ENCODE data around the gene CFAP299.
"Not testable (repeated sequence)": the region's sequence is repeated elsewhere in the genome, so short reads cannot be mapped to it uniquely, and the experiment has no call there.

CFAP299 gene

DNA sequence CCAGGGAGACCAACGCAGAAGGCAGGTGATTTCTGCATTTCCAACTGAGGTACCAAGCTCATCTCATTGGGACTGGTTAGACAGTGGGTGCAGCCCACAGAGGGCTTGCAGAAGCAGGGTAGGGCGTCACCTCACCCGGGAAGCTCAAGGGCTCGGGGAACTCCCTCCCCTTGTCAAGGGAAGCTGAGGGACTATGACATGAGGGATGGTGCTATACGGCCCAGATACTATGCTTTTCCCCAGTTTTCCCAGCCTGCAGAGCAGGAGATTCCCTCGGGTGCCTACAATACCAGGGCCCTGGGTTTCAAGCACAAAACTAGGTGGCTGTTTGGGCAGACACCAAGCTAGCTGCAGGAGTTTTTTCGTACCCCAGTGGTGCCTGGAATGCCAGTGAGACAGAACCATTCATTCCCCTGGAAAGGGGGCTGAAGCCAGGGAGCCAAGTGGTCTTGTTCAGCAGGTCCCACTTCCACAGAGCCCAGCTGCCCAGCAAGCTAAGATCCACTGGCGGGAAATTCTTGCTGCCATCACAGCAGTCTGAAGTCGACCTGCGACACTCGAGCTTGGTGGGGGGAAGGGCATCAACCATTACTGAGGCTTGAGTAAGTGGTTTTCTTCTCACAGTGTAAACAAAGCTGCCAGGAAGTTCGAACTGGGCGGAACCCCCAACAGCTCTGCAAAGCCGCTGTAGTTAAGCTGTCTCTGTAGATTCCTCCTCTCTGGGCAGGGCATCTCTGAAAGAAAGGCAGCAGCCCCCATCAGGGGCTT, 103.9 kb downstream of the CFAP299 start:
- peaks cover 28% of the 10 kb centered on the region for H3K36me3 Mint-ChIP-seq
- H3K4me3 Mint-ChIP-seq, H3K27me3 Mint-ChIP-seq, H3K27ac Mint-ChIP-seq: not testable (repeated sequence)
- peaks cover 41% of the 10 kb centered on the region for H3K4me1 Mint-ChIP-seq
- H3K9me3 Mint-ChIP-seq: peaks cover 23% of the 10 kb centered on the region

DNA sequence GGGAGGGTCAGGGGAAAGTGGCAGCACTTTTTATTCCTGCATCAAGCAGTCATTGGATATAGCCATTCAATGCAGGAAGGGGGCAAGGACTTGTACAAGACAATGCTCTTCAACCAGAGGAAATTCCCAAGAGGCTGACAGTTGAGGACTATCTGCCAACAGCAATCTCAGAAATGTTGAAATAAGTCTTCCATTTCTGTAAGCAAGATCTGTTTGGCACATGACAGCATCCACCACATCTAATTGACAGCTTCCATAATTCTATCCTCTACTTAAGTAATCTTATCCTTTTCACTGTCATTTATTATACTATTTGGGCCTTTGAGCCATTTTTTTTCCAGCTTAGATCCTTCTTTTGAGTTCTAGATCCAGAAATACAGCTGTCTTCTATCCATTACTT, 110.7 kb downstream of the CFAP299 start:
- Mint-ChIP-seq H3K27ac (no peak overlapping the region), H3K27me3 (no peaks in the 10 kb centered on the region), H3K36me3 (peaks cover 16% of the 10 kb centered on the region), H3K9me3 (peaks cover 18% of the 10 kb centered on the region), H3K4me1 (no peaks in the 10 kb centered on the region), H3K4me3 (no peak overlapping the region)

DNA sequence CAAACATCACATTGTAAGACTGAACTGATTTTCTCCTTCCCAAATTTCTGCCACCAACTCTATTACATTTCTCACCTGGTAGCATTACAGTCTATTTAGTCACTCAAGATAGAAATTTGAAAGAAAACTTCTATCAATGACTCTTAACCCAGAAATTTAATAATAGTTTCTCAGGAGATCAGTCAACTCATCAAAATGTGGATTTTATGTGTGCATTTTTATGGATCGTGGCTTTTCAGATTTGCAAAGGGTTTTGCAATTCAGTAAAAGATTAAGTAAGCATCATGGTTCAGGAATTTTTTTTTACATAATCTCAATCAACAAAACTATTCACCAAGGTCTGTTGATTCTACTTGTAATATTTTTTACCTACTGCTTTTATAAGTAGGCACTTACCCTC, 111.1 kb downstream of the CFAP299 start:
- H3K9me3 Mint-ChIP-seq: peaks cover 14% of the 10 kb centered on the region
- H3K36me3 Mint-ChIP-seq: peaks cover 13% of the 10 kb centered on the region
- H3K4me1 Mint-ChIP-seq: no peaks in the 10 kb centered on the region
- no peak overlapping the region for H3K27ac Mint-ChIP-seq
- no peaks in the 10 kb centered on the region for H3K27me3 Mint-ChIP-seq
- H3K4me3 Mint-ChIP-seq: no peak overlapping the region

DNA sequence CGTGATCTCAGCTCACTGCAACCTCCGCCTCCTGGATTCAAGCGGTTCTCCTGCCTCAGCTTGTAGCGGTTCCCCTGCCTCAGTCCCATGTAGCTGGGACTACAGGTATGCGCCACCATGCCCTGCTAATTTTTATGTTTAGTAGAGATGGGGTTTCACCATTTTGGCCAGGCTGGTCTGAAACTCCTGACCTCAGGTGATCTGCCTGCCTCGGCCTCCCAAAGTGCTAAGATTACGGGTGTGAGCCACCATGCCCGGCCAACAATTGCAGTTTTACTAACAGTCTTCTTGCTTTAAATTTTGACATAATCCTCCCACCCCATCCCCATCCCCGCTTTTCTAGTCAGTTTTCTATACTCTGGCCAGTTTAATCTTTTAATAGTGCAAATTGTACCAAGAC, 112.0 kb downstream of the CFAP299 start:
- Mint-ChIP-seq H3K4me1 (no peaks in the 10 kb centered on the region), H3K9me3 (peaks cover 8% of the 10 kb centered on the region), H3K4me3 (no peak overlapping the region), H3K27me3 (no peaks in the 10 kb centered on the region), H3K36me3 (peaks cover 8% of the 10 kb centered on the region), H3K27ac (no peak overlapping the region)

DNA sequence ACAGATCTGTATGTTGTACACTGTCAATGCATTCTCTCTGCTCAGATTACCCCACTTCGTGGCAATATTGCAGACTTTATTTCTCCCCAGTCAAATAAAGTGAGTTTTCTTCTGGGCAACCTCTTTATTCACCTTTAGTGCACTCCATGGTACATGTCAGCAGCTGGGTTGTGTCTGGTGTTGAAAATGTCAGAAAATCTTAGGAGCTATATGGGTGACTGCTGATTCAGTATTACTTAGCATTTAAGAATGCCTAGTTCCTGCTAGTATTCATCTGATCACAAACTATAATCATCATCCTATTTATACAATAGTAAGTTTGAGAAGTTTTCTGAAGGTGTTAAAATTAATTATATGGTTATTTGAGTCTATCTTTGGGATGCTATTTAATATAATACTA, 112.5 kb downstream of the CFAP299 start:
- Mint-ChIP-seq H3K27me3 (no peaks in the 10 kb centered on the region), H3K9me3 (peaks cover 2% of the 10 kb centered on the region), H3K4me1 (no peaks in the 10 kb centered on the region), H3K27ac (no peak overlapping the region), H3K4me3 (no peak overlapping the region), H3K36me3 (peaks cover 4% of the 10 kb centered on the region)

DNA sequence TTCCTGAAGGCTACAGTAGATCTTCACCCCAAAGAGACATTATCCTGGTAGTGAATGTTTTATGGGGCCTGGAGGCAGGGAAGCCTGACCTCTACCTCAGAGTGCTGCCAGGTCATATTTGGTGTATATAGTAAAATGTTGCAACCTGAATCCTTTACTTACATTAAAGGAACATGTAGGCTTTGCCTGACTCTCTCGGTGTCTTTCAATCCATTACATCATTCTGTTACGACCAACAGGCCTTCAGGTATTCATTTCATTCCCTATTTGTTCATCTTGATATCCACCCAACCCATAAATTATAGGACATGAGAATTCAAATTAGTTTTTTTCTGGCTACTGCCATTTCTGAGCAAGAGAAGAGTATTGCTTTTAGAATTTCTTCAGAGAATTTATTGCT, 116.5 kb downstream of the CFAP299 start:
- Mint-ChIP-seq H3K27ac (no peak overlapping the region), H3K4me3 (no peak overlapping the region), H3K9me3 (peaks cover 8% of the 10 kb centered on the region), H3K4me1 (no peaks in the 10 kb centered on the region), H3K36me3 (peaks cover 4% of the 10 kb centered on the region), H3K27me3 (no peaks in the 10 kb centered on the region)

GRCh38 chr4:80452768-80453167, 117.2 kb downstream of the CFAP299 start:
- H3K4me1 Mint-ChIP-seq: no peaks in the 10 kb centered on the region
- H3K36me3 Mint-ChIP-seq: peaks cover 4% of the 10 kb centered on the region
- H3K27ac Mint-ChIP-seq: no peak overlapping the region
- H3K4me3 Mint-ChIP-seq: no peak overlapping the region
- no peaks in the 10 kb centered on the region for H3K27me3 Mint-ChIP-seq
- H3K9me3 Mint-ChIP-seq: peaks cover 8% of the 10 kb centered on the region

GRCh38 chr4:80454040-80454439, 118.5 kb downstream of the CFAP299 start:
- Mint-ChIP-seq H3K4me3 (no peak overlapping the region), H3K9me3 (peaks cover 8% of the 10 kb centered on the region), H3K27me3 (no peaks in the 10 kb centered on the region), H3K36me3 (peaks cover 4% of the 10 kb centered on the region), H3K27ac (no peak overlapping the region), H3K4me1 (peaks cover under 1% of the 10 kb centered on the region)

DNA sequence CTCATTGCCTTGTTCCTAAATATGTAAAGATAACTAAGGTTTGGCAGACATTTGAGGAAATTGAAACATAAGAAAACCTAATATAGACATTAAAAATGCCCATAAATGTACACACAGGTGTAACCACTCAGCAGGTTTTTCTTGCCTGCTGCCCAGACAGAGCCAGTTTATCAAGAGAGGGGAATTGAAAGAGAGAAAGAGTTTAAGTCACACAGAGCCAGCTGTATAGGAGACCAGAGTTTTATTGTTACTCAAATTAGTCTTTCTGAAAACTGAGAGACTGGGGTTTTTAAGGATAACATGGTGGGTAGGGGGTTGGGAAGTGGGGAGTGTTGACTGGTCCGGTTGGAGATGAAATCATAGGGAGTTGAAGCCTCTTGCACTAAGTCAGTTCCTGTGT, 119.0 kb downstream of the CFAP299 start:
- Mint-ChIP-seq H3K27ac (no peak overlapping the region), H3K4me1 (peaks cover 5% of the 10 kb centered on the region), H3K27me3 (no peaks in the 10 kb centered on the region), H3K4me3 (no peak overlapping the region), H3K36me3 (peaks cover 4% of the 10 kb centered on the region), H3K9me3 (peaks cover 8% of the 10 kb centered on the region)

DNA sequence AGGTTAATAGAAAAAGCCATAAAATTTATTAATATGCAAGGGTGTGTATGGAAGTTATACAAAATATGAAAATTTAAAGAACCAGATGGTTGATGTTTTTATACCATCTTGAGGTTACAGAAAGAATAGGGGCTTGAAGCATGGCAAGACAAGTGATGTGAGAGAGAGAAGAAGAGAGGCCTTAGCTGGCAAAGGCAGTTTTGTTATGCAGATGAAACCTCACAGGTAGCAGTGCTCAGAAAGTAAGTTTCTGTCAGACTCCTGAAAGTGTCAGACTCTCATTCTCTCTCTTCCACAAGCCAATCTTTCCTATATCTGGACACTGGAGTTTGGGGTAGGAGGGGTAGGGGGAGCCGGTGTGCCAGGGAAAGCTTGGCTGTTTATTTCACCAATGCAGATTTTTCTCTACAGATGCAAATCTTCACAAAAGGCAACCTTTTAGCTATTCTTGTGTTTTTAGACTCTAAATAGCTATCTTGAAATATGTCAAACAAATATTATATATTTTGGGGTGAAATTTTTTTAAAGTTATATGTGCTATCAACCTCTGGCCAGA, 124.5 kb downstream of the CFAP299 start:
- peaks cover 41% of the 10 kb centered on the region for H3K4me1 Mint-ChIP-seq
- no peaks in the 10 kb centered on the region for H3K27me3 Mint-ChIP-seq
- H3K4me3 Mint-ChIP-seq: no peak overlapping the region
- peaks cover 5% of the 10 kb centered on the region for H3K36me3 Mint-ChIP-seq
- no peak overlapping the region for H3K27ac Mint-ChIP-seq
- H3K9me3 Mint-ChIP-seq: peaks cover 14% of the 10 kb centered on the region

DNA sequence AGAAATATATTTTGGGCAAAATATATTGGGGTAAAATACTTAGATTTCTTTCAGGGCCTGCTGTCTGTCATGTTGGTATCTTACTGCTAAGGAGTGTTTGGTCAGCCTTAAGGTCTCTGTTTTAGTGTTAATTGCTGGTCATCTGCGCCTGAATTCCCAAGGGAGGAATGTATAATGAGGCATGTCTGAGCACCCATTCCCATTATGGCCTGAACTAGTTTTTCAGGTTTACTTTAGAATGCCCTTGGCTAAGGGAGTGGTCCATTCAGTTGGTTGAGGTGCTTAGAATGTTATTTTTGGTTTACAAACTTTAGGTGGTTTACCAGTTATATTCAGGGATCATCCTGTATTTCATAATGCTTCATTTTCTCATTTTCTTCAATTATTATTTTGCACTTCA, 125.9 kb downstream of the CFAP299 start:
- Mint-ChIP-seq H3K27ac (no peak overlapping the region), H3K4me1 (peaks cover 41% of the 10 kb centered on the region), H3K27me3 (no peaks in the 10 kb centered on the region), H3K36me3 (peaks cover 8% of the 10 kb centered on the region), H3K4me3 (no peak overlapping the region), H3K9me3 (peaks cover 14% of the 10 kb centered on the region)

DNA sequence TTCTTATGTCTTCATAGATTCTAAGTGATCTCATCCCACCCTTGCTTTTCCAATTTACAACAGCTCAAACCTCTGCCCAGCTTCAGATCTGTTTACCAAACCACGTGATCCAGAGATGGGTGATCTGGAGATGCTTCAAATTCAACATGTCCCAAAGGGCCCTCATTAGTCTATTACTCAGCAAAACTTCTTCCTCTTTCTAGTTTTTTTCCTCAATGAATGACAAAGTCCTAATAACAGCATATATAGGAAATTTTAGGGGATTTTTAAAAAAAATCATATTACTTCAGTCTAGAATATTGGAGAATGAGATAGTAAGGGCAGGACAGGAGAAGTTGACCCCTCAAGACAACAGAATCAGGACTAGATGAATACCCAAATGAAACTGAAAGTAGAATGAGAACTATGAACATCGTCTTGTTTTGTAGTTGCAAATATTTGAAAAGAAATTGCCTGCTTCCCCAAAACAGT, 127.1 kb downstream of the CFAP299 start:
- peak overlapping the region; percentile 30 for H3K27ac Mint-ChIP-seq
- H3K4me3 Mint-ChIP-seq: peak overlapping the region; percentile 75
- peaks cover 20% of the 10 kb centered on the region for H3K9me3 Mint-ChIP-seq
- H3K27me3 Mint-ChIP-seq: no peaks in the 10 kb centered on the region
- peaks cover 9% of the 10 kb centered on the region for H3K36me3 Mint-ChIP-seq
- peaks cover 41% of the 10 kb centered on the region for H3K4me1 Mint-ChIP-seq

DNA sequence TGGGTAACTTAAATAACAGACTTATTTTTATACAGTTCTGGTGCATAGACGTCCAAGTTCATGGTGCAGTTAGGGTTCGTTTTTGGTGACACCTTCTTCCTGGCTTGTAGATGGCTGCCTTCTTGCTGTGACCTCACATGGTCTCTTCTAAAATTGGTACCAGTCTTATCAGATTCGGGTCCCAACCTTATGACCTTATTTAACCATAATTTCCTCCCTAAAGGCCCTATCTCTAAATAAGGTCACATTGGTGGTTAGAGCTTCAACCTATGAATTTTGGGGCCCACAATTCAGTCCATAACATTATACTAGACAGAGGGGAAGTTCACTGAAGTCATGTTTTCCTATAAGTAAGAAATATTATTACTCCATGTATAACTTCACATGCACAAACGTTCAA, 128.0 kb downstream of the CFAP299 start:
- no peaks in the 10 kb centered on the region for H3K27me3 Mint-ChIP-seq
- peaks cover 22% of the 10 kb centered on the region for H3K9me3 Mint-ChIP-seq
- H3K36me3 Mint-ChIP-seq: peaks cover 9% of the 10 kb centered on the region
- H3K4me1 Mint-ChIP-seq: peaks cover 41% of the 10 kb centered on the region
- no peak overlapping the region for H3K27ac Mint-ChIP-seq
- H3K4me3 Mint-ChIP-seq: peak overlapping the region; percentile 40

DNA sequence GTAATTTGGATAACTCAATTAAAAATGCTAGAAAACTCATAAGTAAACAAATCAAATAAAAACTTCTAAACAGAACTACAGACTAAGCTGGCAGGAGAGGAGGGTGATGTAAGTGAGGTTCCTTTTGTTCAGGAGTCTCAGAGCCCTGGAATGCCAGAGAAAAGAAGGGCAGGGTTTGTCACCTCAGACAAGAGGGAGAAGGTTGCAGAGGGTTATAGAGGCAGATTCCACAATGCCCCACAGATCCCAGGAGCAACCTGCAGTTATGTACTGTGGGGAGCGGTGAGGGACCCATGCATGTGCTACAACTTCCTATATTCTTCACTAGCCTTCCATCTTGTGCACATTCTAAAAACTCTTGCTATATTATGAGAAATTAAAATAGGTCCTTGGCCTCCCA, 129.7 kb downstream of the CFAP299 start:
- H3K4me1 Mint-ChIP-seq: peaks cover 30% of the 10 kb centered on the region
- H3K27me3 Mint-ChIP-seq: no peaks in the 10 kb centered on the region
- H3K4me3 Mint-ChIP-seq: no peak overlapping the region
- peaks cover 22% of the 10 kb centered on the region for H3K9me3 Mint-ChIP-seq
- peaks cover 9% of the 10 kb centered on the region for H3K36me3 Mint-ChIP-seq
- H3K27ac Mint-ChIP-seq: no peak overlapping the region

DNA sequence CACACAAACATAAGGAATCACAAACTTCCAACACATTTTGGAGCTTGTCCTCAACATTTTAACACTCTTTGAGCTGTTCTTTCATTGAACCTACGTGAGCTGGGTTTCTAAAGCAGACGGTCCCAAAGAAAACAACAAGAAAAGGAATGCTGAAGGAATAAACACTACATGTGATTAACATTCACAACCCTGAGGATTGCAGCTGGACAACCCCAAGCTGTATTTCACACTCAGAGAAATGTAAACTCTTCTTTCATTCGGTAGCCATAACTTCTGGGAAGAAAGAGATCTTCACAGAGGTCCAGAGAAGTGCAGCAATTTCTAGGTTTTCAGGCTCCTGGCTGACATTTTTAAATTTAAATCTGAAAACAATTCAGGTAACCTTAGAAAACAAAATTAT, 130.2 kb downstream of the CFAP299 start:
- no peaks in the 10 kb centered on the region for H3K27me3 Mint-ChIP-seq
- no peak overlapping the region for H3K27ac Mint-ChIP-seq
- peaks cover 22% of the 10 kb centered on the region for H3K9me3 Mint-ChIP-seq
- H3K4me1 Mint-ChIP-seq: peaks cover 26% of the 10 kb centered on the region
- no peak overlapping the region for H3K4me3 Mint-ChIP-seq
- peaks cover 9% of the 10 kb centered on the region for H3K36me3 Mint-ChIP-seq

DNA sequence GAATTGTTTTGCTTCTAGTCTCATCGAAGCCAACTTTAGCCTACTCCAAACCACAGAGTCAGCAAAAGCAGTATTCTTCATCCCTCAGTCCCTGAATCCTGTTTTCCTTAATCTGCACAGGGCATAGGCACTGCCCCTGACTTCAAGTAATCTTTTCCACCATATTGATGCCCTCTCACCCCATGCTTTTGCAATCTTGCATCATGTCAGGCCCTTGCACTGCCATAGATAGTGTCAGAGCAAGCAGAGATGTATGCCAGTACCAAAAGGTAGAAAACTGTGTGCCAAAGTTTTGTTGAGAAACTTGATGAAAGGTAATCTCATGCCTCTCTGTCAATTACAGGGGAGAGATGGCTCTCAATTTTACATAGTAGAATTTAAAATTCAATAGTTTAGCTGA, 131.1 kb downstream of the CFAP299 start:
- Mint-ChIP-seq H3K27me3 (no peaks in the 10 kb centered on the region), H3K9me3 (peaks cover 19% of the 10 kb centered on the region), H3K4me3 (no peak overlapping the region), H3K36me3 (peaks cover 7% of the 10 kb centered on the region), H3K27ac (no peak overlapping the region), H3K4me1 (peaks cover 20% of the 10 kb centered on the region)
